ENCODE results near the gene ACSBG1. TPM values are rescaled to one million over a fixed set of nuclear protein-coding genes. Genes with fewer than 3 reads are reported as not detected.

Gene ACSBG1
- total RNA-seq, 4 donors from 2014 or later, result 0.09 to 0.31 TPM; not detected in 2

GRCh38 chr15:78177447-78177873 lies 56.9 kb downstream of the ACSBG1 start:
- DNase-seq, result no peak
- WGBS, 2 donors, result 28 to 46% methylated on average over 8 to 10 of the region's 12 CpGs
- H3K27me3 ChIP-seq, result no peaks in the 10 kb centered on the region
- no peaks in the 10 kb centered on the region for H3K9me3 ChIP-seq
- no peak overlapping the region for H3K4me3 ChIP-seq
- no peak overlapping the region for H3K27ac ChIP-seq
- peaks cover 0 to 7% (median 0%) of the 10 kb centered on the region in 3 donors for H3K36me3 ChIP-seq
- TF ChIP-seq CTCF (IDR thresholded peaks at IDR 0.05) (peak in 5 of 6 experiments; percentile 31 to 53 (median 45)), POLR2A (IDR thresholded peaks at IDR 0.05) (no peak)
- intact Hi-C loops (cut with DNase I), result no loop called here
- H3K4me1 ChIP-seq, result no peaks in the 10 kb centered on the region

- 0 to 23% methylated on average over 1 of the region's 2 CpGs for WGBS, 2 donors
- no peak for DNase-seq
- H3K9me3 ChIP-seq, result peaks cover 0 to 7% (median 0%) of the 10 kb centered on the region in 3 donors
- no peaks in the 10 kb centered on the region for H3K4me1 ChIP-seq
- no peaks in the 10 kb centered on the region for H3K27me3 ChIP-seq
- no peak overlapping the region for H3K27ac ChIP-seq
- H3K36me3 ChIP-seq, result peaks cover 0 to 28% (median 11%) of the 10 kb centered on the region in 3 donors
- H3K4me3 ChIP-seq, result no peak overlapping the region
- no peak for TF ChIP-seq CTCF (IDR thresholded peaks at IDR 0.05)
- no peak for TF ChIP-seq POLR2A (IDR thresholded peaks at IDR 0.05)
- intact Hi-C loops (cut with DNase I), result no loop called here
These were observed 59.0 kb downstream of the ACSBG1 start for GRCh38 chr15:78175330-78175729.

- Histone ChIP-seq H3K4me3 (no peak overlapping the region), H3K36me3 (peaks cover 0 to 37% (median 15%) of the 10 kb centered on the region in 3 donors), H3K4me1 (no peaks in the 10 kb centered on the region), H3K9me3 (peaks cover 0 to 7% (median 0%) of the 10 kb centered on the region in 3 donors), H3K27me3 (no peaks in the 10 kb centered on the region), H3K27ac (no peak overlapping the region)
- no peak for TF ChIP-seq CTCF (IDR thresholded peaks at IDR 0.05)
- no peak for TF ChIP-seq POLR2A (IDR thresholded peaks at IDR 0.05)
- intact Hi-C loops (cut with DNase I), result no loop called here
- WGBS, 2 donors, result 62 to 72% methylated on average over 5 to 7 of the region's 9 CpGs
- no peak for DNase-seq
These were observed 60.0 kb downstream of the ACSBG1 start for GRCh38 chr15:78174401-78174800.

- TF ChIP-seq POLR2A (IDR thresholded peaks at IDR 0.05) (no peak), CTCF (IDR thresholded peaks at IDR 0.05) (no peak)
- H3K36me3 ChIP-seq, result peaks cover 1 to 62% (median 33%) of the 10 kb centered on the region in 3 donors
- DNase-seq, result no peak
- 92 to 99% methylated on average over 7 to 9 of the region's 9 CpGs for WGBS, 2 donors
- peaks cover 0 to 7% (median 0%) of the 10 kb centered on the region in 3 donors for H3K9me3 ChIP-seq
- H3K27me3 ChIP-seq, result no peaks in the 10 kb centered on the region
- no peak overlapping the region for H3K27ac ChIP-seq
- intact Hi-C loops (cut with DNase I), result no loop called here
- no peak overlapping the region for H3K4me3 ChIP-seq
- no peaks in the 10 kb centered on the region for H3K4me1 ChIP-seq
These were observed 62.4 kb downstream of the ACSBG1 start for GRCh38 chr15:78171864-78172472.

- no peak for TF ChIP-seq CTCF (IDR thresholded peaks at IDR 0.05)
- TF ChIP-seq POLR2A (IDR thresholded peaks at IDR 0.05), result no peak
- Histone ChIP-seq H3K9me3 (peaks cover 0 to 7% (median 0%) of the 10 kb centered on the region in 3 donors), H3K4me3 (no peak overlapping the region), H3K27me3 (no peaks in the 10 kb centered on the region), H3K4me1 (no peaks in the 10 kb centered on the region), H3K27ac (no peak overlapping the region), H3K36me3 (peaks cover 10 to 70% (median 41%) of the 10 kb centered on the region in 3 donors)
- 86% methylated on average over 17 of the region's 17 CpGs for WGBS, 2 donors
- intact Hi-C loops (cut with DNase I), result no loop called here
- no peak for DNase-seq
These were observed 63.3 kb downstream of the ACSBG1 start for GRCh38 chr15:78170848-78171773.

Data from esophagus squamous epithelium (tissue), 5 donors.